Measurements from ENCODE around the gene PIK3C2G. TPM values are rescaled to one million over a fixed set of nuclear protein-coding genes. Genes with fewer than 3 reads are reported as not detected.

The PIK3C2G gene
- total RNA-seq, 2 donors from 2014 or later: 0.09 to 0.10 TPM

DNA sequence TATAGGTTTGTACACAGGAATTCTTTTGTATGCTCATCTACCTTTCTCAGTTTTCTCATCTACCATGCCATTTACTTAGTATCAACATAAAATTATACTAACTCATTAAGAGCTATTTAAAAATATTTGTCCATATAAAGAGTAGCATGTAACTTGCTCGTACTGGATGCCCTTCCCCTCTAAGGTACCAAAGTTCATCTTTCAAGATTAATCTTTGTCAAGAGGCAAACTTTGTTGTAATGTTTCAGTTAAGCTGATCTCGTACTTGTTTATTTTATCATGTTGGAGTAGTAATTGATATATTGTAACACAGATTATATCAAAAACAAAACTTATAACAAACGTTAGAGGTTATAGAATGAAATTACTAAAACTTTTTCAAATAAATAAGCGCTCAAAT, 128.5 kb downstream of the PIK3C2G start:
- DNase-seq (ENCODE audit: low spot score): no peak
- intact Hi-C loops (cut with DNase I): no loop called here

DNA sequence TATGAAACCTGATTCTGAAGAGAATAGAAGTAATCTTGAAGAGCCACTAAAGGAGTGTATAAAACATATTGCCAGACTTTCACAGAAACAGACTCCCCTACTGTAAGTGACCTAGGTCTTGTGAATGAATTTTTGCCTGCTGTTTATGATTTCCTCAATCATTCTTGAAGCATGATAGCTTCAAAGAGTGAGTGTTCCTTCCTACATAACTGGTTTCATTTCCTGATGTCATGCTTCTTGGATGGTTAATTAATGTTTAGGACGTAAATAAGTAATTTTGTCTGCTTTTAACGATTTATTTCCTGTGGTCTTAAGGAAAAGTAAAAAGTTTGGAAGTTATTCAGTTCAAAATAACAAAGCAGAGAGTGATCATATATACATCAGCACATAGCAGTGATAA, 129.8 kb downstream of the PIK3C2G start:
- intact Hi-C loops (cut with DNase I): no loop called here
- no peak for DNase-seq (ENCODE audit: low spot score)

DNA sequence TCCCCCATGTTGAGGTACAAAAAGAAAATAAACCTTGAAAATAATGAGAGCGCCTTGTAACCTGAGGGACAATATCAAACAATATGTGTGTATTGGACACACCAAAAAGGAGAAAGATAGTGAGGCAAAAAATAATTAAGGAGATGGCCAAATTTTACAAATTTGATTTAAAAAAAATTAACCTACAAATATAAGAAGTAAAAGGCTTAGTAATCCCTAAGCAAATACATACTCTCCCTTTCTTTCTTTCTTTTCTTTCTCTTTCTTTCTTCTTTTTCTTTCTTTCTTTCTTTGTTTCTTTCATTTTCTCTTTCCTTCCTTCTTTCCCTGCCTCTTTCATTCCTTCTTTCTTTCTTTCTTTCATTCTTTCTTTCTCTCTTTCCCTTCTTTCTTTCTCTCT, 133.4 kb downstream of the PIK3C2G start:
- intact Hi-C loops (cut with DNase I): no loop called here
- no peak for DNase-seq (ENCODE audit: low spot score)

DNA sequence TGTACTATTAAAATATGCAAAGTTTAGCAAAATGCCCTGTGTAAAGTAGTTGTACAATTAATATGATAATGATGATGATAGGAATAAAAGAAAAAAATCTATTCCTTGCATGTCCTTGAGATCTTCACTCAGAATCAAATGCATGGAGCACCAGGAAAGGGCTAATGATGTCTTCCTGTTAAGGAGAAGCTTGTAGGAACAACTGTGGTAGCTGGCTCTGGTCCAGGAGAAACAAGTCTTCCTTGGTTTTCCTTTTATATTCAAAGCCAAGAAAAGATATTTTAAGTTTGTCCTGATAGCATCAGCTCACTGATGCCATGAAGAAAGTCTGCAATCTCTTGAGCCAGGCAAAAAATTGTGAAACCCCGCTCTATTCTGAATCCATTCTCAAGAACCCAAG, 138.9 kb downstream of the PIK3C2G start:
- intact Hi-C loops (cut with DNase I): no loop called here
- no peak for DNase-seq (ENCODE audit: low spot score)

DNA sequence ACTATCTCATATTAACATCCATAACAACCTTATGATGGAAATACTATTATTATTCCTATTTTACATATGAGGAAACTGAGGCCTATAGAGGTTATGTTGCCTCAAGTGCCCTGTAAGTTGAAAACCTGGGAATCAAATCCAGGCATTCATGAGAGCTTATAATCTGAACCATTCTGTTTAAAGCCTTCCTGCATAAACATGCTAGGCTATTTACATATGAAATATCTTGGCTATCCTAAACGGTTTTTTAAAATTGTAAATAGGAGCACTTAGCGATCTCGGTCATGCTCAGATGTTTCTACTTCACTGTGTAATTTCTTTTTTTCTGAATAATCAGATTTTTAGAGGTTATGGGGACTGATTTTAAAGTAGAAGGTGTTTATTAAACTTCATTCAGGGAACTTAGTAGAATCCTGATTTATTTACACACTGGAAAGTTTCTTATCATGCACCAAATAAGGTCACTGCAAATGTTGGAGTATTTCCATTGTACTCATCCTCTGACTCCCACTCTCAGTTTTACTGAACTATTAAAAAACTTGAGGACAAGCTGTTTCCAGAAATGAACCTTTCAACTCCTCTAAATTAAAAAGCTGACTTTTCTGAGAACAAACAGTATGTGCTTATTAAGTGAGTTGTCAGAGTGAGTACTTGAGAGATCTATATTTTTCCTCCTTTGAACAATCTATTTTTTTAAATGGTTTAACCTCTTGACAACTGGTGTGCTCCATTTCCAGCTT, 141.7 kb downstream of the PIK3C2G start:
- DNase-seq (ENCODE audit: low spot score): no peak
- intact Hi-C loops (cut with DNase I): no loop called here

DNA sequence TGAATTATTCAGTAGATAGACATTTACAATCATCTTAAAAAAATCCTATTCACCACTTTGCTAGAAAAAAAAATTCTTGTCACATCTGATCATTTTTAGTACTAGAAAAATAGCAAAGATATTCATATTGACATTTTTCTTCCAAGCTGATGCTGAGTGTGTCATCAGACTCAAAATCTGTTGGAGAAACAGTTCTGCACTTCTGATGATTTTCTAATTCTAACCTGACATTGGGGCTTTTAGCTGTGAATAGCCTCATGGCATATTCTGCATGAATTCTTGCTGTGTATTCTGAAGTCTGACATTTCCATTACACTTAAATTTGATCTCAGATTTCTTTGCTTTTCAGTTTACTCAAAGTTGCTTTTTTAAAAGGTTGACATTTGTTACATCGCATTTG, 150.1 kb downstream of the PIK3C2G start:
- no peak for DNase-seq (ENCODE audit: low spot score)
- intact Hi-C loops (cut with DNase I): no loop called here

DNA sequence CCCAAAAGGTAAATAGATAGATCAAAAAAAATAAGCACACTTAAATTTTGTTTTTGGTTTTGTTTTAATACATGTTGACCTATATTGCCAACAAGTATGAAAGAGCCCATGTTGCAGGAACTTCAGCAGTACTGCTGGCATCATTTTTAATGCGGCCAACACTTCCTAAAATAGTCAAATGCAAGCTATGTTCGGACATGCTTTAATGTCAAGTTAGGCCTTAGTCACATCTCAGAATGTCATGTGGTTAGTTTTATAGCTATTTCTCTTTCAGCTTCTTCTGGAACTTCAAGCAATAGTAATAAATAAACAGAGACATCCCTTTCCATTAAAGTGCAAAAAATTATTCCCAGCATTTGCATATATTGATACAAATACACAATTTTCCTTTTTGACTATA, 153.4 kb downstream of the PIK3C2G start:
- no peak for DNase-seq (ENCODE audit: low spot score)
- intact Hi-C loops (cut with DNase I): no loop called here

DNA sequence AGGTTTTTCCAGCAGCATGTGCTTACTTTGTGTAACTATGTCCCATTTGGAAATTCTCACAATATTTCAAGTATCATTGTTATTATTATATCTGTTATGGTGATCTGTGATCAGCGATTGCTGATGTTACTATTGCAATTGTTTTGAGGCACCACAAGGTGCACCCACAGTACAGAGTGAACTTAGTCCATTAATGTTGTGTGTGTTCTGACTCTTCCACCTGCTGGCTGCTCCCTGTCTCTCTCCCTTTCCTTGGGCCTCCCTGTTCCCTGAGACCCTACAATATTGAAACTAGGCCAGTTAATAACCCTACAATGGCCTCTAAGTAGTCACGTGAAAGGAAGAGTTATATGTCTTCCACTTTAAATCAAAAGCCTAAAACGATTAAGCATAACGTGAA, 153.9 kb downstream of the PIK3C2G start:
- intact Hi-C loops (cut with DNase I): no loop called here
- DNase-seq (ENCODE audit: low spot score): no peak

DNA sequence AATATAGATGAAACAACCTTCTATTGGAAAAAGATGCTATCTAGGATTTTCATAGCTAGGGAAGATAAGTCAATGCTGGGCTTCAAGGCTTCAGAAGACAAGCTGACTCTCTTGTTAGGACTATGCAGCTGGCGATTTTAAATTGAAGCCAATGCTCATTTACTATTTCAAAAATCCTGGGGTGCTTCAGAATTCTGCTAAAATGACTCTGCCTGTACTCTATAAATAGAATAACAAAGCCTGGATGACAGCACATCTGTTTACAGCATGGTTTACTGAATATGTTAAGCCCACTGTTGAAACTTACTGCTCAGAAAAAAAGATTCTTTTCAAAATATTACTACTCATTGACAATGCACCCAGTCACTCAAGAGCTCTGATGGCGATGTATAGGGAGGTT, 155.1 kb downstream of the PIK3C2G start:
- no peak for DNase-seq (ENCODE audit: low spot score)
- intact Hi-C loops (cut with DNase I): no loop called here

DNA sequence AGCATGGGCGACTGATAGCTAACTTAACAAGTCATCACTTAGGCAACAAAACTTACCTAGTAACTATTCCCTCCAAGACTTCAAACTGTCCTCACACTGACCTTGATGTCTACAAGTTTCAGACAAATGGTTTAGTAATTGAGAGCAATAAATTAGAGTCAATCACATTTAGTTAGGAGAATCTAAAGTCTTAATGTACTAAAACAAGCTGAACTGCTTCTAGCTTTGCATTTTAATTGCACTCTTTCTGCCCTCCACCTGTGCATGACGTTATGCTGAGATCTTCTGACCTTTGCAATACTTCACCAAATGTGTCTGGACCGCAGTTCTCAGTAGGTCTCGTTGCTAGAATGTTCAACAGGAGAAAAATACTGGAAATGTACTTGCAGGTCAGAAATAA, 158.0 kb downstream of the PIK3C2G start:
- no peak for DNase-seq (ENCODE audit: low spot score)
- intact Hi-C loops (cut with DNase I): no loop called here

DNA sequence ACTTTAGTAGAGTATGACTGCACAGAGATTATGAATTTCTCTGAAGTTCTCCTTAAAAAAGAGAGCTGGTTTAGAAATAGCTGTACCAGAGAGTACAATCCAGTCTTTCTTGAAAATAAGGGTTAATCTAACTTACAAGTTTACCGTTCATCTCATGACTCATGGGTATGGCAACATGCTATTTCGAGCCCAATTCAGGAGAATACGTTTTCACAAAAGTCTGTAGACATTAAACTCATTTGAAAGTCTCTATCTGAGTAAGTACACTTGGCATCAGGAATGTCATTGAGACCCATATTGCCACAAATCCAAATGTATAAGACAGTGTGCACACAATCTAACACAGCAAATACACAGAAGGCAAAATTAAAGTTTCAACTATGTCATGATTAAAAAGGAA, 160.5 kb downstream of the PIK3C2G start:
- intact Hi-C loops (cut with DNase I): no loop called here
- no peak for DNase-seq (ENCODE audit: low spot score)

DNA sequence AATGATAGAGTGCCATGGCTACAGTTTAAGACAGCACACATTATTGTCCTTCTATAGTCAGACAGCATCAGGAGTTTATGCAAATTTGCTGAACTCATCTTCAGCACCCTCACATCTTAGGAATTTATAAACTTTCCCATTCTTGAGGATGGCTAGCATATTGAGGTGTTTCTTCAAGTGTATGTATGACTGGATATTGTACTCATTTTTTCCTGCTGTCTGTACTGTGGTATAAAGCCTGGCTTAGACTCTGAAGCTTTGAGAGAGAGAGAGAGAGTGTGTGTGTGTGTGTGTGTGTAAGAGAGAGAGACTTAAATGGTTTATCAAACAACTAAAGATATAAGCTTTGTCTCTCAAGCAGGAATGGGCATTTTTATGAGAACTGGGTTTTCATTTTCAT, 161.6 kb downstream of the PIK3C2G start:
- intact Hi-C loops (cut with DNase I): no loop called here
- DNase-seq (ENCODE audit: low spot score): no peak

DNA sequence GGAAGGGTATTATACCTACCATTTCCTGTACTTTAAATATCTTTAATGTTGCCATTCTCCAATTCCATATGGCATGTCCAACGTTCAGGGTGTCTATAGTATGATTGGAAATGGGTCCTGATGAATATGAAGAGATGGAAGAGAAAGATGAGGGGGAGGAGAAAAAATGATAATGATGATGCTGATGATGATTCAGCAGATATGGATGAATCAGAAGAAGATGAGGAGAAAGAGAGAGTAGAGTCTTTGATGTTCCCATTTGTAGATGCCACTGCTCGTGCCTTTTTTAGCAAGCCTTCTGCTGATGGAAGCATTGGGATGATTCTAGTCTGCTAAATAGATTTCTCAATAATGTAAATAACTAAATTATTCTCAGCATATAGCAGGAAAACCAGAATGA, 163.5 kb downstream of the PIK3C2G start:
- no peak for DNase-seq (ENCODE audit: low spot score)
- intact Hi-C loops (cut with DNase I): no loop called here

DNA sequence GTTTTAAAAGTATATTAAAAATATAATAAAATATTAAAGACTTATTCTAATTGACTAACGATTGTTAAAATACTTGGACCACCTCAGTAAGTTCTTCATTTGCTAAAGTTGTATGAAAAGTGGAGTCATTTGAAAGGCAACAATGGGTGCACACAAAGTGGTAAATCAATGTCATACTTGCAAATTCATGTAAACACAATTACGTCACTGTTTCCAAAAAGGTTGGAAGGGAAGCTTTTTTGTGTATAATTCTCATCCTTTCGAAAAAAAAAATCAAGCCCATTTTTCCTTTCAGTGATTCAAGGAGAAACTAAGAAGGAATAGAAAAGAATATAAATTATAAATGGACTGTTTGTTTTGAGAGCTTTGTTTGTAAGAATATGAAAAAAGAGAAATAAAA, 166.2 kb downstream of the PIK3C2G start:
- intact Hi-C loops (cut with DNase I): no loop called here
- no peak for DNase-seq (ENCODE audit: low spot score)

DNA sequence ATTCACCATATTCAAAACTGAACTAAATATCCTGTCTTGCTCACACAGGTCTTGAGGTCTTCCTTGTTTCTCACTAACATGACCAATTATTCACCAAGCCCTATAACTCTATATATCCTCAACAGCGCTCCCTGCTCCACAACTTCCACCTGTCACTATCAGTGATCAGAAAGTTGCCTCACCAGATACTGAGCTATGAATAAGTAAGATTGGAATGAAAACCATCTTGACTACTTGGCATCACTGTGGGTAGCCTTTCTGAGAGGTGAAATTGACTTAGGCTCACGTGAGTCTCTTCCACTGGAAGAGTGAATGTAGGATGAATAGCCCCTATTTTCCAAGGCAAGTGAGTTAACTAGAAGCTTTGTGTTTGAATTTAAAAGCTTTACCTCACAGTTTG, 167.1 kb downstream of the PIK3C2G start:
- intact Hi-C loops (cut with DNase I): no loop called here
- DNase-seq (ENCODE audit: low spot score): no peak

DNA sequence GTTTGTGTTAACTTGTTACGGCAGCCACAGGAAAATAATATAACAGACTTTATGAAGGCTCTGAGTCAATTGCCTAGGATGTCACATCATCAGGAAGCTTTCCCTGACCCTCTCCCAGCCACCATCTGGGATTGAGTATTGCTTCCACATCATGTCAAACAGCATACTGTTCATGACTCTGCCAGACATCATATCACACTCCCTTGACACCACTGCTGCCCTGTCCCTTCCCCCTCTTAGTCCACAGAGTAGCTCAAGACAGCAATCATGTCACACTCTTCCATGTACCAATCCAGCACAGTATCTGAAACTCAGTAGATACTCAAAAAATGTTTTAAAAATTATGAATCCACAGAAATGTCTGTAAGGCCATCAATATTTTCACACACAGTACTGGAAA, 168.0 kb downstream of the PIK3C2G start:
- no peak for DNase-seq (ENCODE audit: low spot score)
- intact Hi-C loops (cut with DNase I): no loop called here

DNA sequence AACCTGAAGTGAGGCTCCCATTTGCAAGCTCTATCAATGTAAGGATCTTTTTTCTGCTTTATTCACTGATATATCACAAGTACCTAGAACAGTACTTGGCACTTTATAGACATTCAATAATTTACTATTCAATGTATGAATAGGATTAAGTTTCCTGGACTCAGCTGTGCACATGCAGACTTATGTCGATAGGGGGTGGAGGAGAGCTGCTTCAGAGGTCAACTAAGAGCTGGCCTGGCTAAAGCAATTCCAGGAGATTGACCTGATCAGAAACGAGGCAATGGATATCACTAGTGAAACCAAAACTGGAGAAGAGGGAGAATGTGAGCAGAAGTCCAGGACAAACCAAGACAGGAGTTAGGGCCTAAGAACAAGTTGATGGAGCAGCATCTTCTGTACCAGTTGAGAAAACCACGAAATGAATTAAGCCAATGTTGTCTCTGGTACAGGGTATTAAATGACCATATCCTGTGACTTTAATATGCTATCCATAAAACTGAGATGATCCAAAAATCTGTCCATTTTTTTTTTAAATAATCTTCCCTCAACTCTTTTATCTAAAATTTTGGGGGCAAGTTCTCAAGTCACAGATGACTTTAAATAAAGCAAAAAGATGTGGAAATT, 169.2 kb downstream of the PIK3C2G start:
- intact Hi-C loops (cut with DNase I): no loop called here

DNA sequence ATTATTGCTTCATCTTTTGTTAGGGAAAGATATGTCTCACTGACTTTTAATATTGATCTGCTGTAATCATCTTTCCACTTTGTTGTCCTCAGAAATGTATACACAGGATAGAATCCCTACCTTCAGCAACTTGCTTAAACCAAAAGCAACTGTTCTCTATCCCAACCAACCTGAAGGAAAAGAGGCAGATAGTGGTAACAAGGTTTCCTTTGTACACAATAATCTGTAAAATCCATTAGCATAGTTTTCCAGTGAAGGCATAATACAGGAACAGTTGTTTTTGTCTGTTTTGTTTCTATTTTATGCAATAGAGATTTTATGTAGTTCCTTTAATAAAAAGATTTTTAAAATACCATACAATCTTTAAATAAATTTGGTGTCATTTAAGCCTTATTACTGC, 170.5 kb downstream of the PIK3C2G start:
- intact Hi-C loops (cut with DNase I): no loop called here
- DNase-seq (ENCODE audit: low spot score): no peak

More for the DNA sequence above, 169.2 kb downstream of the PIK3C2G start:
- no peak for DNase-seq (ENCODE audit: low spot score)

DNA sequence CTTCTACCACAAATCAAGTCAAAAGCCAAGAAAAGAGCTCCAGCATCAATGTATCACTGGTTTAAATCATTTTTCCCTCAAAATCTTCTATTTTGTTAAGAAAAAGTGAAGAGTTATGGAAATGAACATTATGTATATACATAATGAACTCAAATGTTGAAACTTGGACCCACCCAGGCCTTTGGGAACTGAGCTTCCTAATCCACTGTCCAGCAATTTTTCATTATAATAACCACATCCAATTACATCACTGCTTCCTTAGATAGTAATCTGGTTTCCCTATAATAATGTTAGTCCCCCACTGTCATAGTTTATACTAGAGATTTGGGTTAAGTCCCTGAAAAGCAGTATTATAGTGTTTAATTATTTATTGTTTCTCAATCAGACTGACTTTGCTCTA, 170.9 kb downstream of the PIK3C2G start:
- no peak for DNase-seq (ENCODE audit: low spot score)
- intact Hi-C loops (cut with DNase I): no loop called here

DNA sequence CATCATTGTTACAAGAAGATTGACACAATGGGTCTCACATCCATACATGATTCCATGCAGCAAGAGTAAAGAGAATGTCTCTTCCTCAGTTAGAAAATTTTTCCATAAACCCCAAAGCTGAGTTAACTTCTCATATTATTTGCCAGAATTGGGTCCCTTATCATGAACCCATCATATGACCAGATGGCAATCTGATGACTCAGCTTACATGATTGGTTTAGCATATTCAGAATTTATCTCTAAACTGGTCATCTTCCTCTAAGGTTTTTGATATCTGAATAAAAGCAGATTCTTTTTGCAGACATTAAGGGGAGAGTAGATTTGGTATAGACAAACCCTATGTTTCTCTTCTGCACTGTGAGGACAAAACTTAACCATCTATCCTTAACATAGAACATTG, 174.9 kb downstream of the PIK3C2G start:
- no peak for DNase-seq (ENCODE audit: low spot score)
- intact Hi-C loops (cut with DNase I): no loop called here

DNA sequence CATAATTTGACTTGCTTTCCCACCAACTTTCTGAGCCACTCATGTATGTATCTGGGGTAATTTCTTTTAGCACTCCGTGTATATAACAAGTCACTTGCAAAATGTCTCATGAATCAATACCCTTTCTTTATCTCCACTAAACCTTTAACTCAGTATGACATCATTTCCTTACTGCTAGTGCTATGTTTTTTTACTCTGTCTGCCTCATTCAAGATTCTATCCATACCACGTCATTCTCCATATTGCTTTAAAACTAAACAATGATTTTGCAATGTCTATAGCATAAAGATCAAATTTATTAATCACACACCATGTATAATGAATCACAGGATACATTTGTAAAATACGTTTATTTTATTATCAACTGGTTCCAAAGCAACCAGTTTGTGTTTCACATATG, 178.2 kb downstream of the PIK3C2G start:
- DNase-seq (ENCODE audit: low spot score): no peak
- intact Hi-C loops (cut with DNase I): no loop called here
